Endothelial cell of umbilical vein (primary cell): Measurements from ENCODE around the gene TUT1. TPM values are rescaled to one million over a fixed set of nuclear protein-coding genes. Genes with fewer than 3 reads are reported as not detected.
A peak's percentile ranks its signal among the peaks of the same experiment; 100 is the strongest.

Source experiments
- BruUV-seq: library from RNA; stranded (reverse); fragments of 400-500 nt; replicated peaks from 2 replicates; lab custom pipeline; 2021; lab: Mats Ljungman, UMichigan
- CTCF ChIA-PET: fragments of 300-600, 350-600 bp; sonication (Branson Sonifier 250); formaldehyde crosslinking; loops from one replicate; lab custom pipeline; 2021; ENCODE audit warnings: antibody characterized with exemption, inconsistent platforms; lab: Charles Lee
- POLR2A ChIA-PET: fragments of 300-600, 350-600 bp; sonication (Branson Sonifier 250); formaldehyde crosslinking; loops from one replicate; lab custom pipeline; 2021; ENCODE audit warnings: antibody characterized with exemption, inconsistent platforms; lab: Charles Lee
- DNase-seq: peaks from one replicate; pipeline ENCODE4 v3.0.0-alpha.2; 2011; ENCODE audit warnings: low read depth, low spot score
- FAIRE-seq: peaks from 2 replicates; lab custom pipeline; 2011; peaks lifted over from hg19 to GRCh38; lab: Jason Lieb, UNC
- H2AFZ ChIP-seq: 2 replicates; pipeline ENCODE4 v1.6.0; 2012; ENCODE audit warnings: low read depth, low read length, control low read depth, inconsistent platforms
- H3K27ac ChIP-seq: 2 replicates; pipeline ENCODE4 v1.5.1; 2011; ENCODE audit warnings: low read depth, mild to moderate bottlenecking, control low read depth, low read length, moderate library complexity; ENCODE audit not compliant: insufficient read depth
- H3K27me3 ChIP-seq, 2 experiments: 2 replicates each; pipeline versions ENCODE4 v1.6.0 to v1.6.1; 2011; ENCODE audit warnings: low read length in 2 of 2, mixed read lengths in 1 of 2; ENCODE audit not compliant: control insufficient read depth in 2 of 2, insufficient read depth in 2 of 2
- H3K36me3 ChIP-seq, 2 experiments: 2 replicates in 1 of 2; 3 replicates in 1 of 2; pipeline ENCODE4 v1.5.1; 2011; ENCODE audit warnings: low read length in 2 of 2, mild to moderate bottlenecking in 1 of 2, moderate library complexity in 1 of 2; ENCODE audit not compliant: control insufficient read depth in 2 of 2, insufficient read depth in 2 of 2; ENCODE audit errors: extremely low read depth in 1 of 2
- H3K4me1 ChIP-seq: 3 replicates; pipeline ENCODE4 v1.5.1; 2011; ENCODE audit warnings: mild to moderate bottlenecking, low read length; ENCODE audit not compliant: control insufficient read depth, insufficient read depth; ENCODE audit errors: extremely low read depth
- H3K4me2 ChIP-seq: 2 replicates; pipeline ENCODE4 v1.6.1; 2011; ENCODE audit warnings: low read length, control low read depth, mixed read lengths; ENCODE audit not compliant: insufficient read depth
- H3K4me3 ChIP-seq, 3 experiments: fragments of 200-600 bp in 1 of 3; sonication (generic), shearing (Covaris generic) in 1 of 3; replicated peaks in 1 of 3; 2 replicates each; pipeline ENCODE4 v1.5.1; 2011 to 2016; ENCODE audit warnings: control low read depth in 3 of 3, low read length in 3 of 3, mild to moderate bottlenecking in 2 of 3, inconsistent platforms in 1 of 3, low read depth in 1 of 3, moderate library complexity in 1 of 3; ENCODE audit not compliant: insufficient read depth in 1 of 3
- H3K79me2 ChIP-seq: 2 replicates; pipeline ENCODE4 v1.6.0; 2012; ENCODE audit warnings: low read length, inconsistent platforms; ENCODE audit not compliant: control insufficient read depth, insufficient read depth
- H3K9ac ChIP-seq: replicated peaks from 2 replicates; pipeline ENCODE3; 2011; ENCODE audit warnings: low read length, control low read depth; ENCODE audit not compliant: insufficient read depth; ENCODE audit errors: extremely low read depth
- H3K9me1 ChIP-seq: replicated peaks from 3 replicates; pipeline ENCODE4 v1.6.0; 2011; ENCODE audit warnings: mild to moderate bottlenecking, low read length; ENCODE audit not compliant: control insufficient read depth, insufficient read depth; ENCODE audit errors: extremely low read depth
- H3K9me3 ChIP-seq: replicated peaks from 2 replicates; pipeline ENCODE4 v1.5.1; 2012; ENCODE audit warnings: low read length, inconsistent platforms; ENCODE audit not compliant: control insufficient read depth, insufficient read depth
- H4K20me1 ChIP-seq: replicated peaks from 2 replicates; pipeline ENCODE3; 2011; ENCODE audit warnings: mild to moderate bottlenecking, low read length; ENCODE audit not compliant: control insufficient read depth, insufficient read depth; ENCODE audit errors: extremely low read depth
- JUN ChIP-seq: IDR thresholded peaks from 2 replicates; pipeline ENCODE4 v1.6.1; 2011; ENCODE audit warnings: borderline replicate concordance, low read depth; ENCODE audit not compliant: insufficient read length, insufficient read depth
- POLR2A ChIP-seq: IDR thresholded peaks from 2 replicates; pipeline ENCODE4 v1.6.1; 2012; ENCODE audit warnings: low read depth, mild to moderate bottlenecking, control low read depth, low read length
- POLR2AphosphoS5 ChIP-seq: IDR thresholded peaks from 2 replicates; pipeline ENCODE4 v1.6.1; 2012; ENCODE audit warnings: low read depth, mild to moderate bottlenecking, control low read depth, low read length, moderate library complexity; ENCODE audit not compliant: insufficient read depth
- dilution Hi-C: fragments of 300-500 bp; cut with MboI; formaldehyde crosslinking; loops from one replicate; pipeline ENCODE4 v1.15.0; 2019; ENCODE audit warnings: low sequenced_read_pairs; ENCODE audit not compliant: extremely low pct_ligation_motif_present
- intact Hi-C: fragments of 100-400 bp; cut with micrococcal nuclease; formaldehyde crosslinking; loops from one replicate; pipeline ENCODE4 v1.10.0; 2022
- polyA plus RNA-seq, 4 experiments: library from polyadenylated mRNA; depleted of rRNA in 3 of 4; stranded (reverse) in 3 of 4; unstranded in 1 of 4; fragments of >200 nt; gene quantifications; 2 replicates each; pipeline versions ENCODE4 v1.2.1 to v1.2.3, GENCODE V29; 2011 to 2012; ENCODE audit warnings: missing spikeins in 1 of 4
- total RNA-seq: library from RNA; stranded (reverse); gene quantifications from 2 replicates; pipeline ENCODE4 v1.2.3, GENCODE V29; 2021

TUT1 gene
- total and polyA plus RNA-seq, 2 donors (not counting 3 experiments of a cell fraction or from before 2014, with no cell fraction given): 12.7 to 16.9 TPM

DNA sequence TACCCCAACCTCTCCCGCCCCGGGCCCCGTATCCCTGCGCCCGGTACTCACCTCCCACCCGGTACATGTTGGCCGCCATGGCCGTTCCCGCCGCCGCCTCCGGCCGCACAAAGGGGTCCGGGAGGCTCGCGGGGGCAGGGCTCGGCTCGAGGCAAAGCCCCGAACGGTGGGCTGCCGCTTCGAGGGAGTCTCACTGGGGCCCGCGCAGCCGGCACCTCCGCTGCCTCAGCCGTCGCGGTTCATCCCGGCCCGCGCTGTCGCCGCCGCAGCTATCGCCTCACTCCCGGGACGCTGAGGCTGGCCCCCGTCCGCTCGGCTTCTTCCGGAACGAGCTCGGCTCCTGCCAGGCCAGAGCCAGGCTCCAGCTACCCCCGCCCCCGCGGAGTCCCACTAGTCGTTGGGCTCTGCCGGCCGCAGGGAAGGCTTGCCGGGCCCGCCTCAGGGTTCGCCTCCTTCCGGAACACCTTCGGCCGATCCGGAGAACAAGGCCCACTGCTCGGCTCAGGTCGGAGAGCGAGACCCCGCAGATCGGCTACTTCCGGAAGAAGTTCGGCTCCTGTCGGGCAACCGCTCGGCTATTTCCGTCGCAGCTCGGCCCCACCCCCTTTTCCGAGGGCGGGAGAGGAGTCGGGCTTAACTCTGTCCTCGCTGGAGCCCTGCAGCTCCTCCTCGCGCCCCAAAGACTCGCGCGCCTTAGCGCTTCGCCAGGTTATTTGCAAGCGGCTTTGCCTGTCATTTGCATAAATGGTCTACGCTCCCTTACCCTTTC is 10.2 kb upstream of the TUT1 start, which contains the start of gene MTA2:
Gene MTA2, minus strand, starts transcription at position 494 of the 769 bp plus-strand sequence. Its CDS starts 415 bp downstream, at position 79.
- intact Hi-C loops (loop anchor here (1.0 to 2.0 kb wide), 2 partner anchors 11 to 105 kb away; partner anchors contain the start of genes BSCL2, EML3 and GNG3), dilution Hi-C loops (no loop called here)
- BruUV-seq: TSS peak; percentile 51
- H3K4me1 ChIP-seq: peaks cover 19% of the 10 kb centered on the region
- peaks cover 12 to 24% of the 10 kb centered on the region in 2 experiments for H3K36me3 ChIP-seq
- FAIRE-seq (peak; percentile 99), DNase-seq (peak; percentile 99)
- H3K9ac ChIP-seq: peak within 1 kb of the TSS; percentile 89
- no peaks in the 10 kb centered on the region for H3K9me1 ChIP-seq
- H3K27me3 ChIP-seq: no peaks in the 10 kb centered on the region
- peak; percentile 75 for TF ChIP-seq POLR2A
- TF ChIP-seq JUN: no peak
- TF ChIP-seq POLR2AphosphoS5: peak; percentile 89
- peak within 1 kb of the TSS; percentile 61 to 98 (median 92) for H3K4me3 ChIP-seq
- H3K4me2 ChIP-seq: peak within 1 kb of the TSS; percentile 89
- H3K27ac ChIP-seq: peak within 1 kb of the TSS; percentile 54
- POLR2A ChIA-PET: interaction anchor here (0.6 to 2.1 kb wide), 9 partner anchors 10 to 240 kb away, joined by 4 to 19 read pairs (median 5); partner anchors contain the start of genes B3GAT3, C11orf98, CSKMT and EEF1G
- H2AFZ ChIP-seq: peak within 1 kb of the TSS; percentile 30
- H4K20me1 ChIP-seq: no peaks in the 10 kb centered on the region
- H3K79me2 ChIP-seq: peaks cover 41% of the 10 kb centered on the region
- CTCF ChIA-PET: interaction anchor here (0.5 to 3.8 kb wide), 9 partner anchors 9 to 206 kb away, joined by 3 to 29 read pairs (median 6); partner anchors contain the start of genes B3GAT3, EEF1G, EML3 and GANAB
- no peaks in the 10 kb centered on the region for H3K9me3 ChIP-seq

DNA sequence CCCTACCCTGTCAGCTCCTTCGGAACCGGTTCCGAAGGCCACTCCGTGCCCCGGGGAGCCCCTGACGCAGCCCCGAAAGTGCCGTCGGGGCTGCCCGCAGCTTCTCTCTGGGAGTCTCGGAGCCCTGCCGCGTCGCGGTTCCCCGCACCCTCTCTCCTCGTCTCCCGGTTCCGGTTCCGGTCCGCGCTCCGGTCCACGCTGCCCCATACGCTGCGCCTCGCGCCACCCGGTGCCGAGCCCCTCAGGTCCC is 9.7 kb upstream of the TUT1 start:
- peaks cover 45% of the 10 kb centered on the region for H3K79me2 ChIP-seq
- no peak for DNase-seq
- intact Hi-C loops: loop anchor here (1.0 to 2.0 kb wide), 2 partner anchors 11 to 106 kb away; partner anchors contain the start of genes BSCL2, EML3 and GNG3

More for the DNA sequence above, 9.7 kb upstream of the TUT1 start:
- Histone ChIP-seq H3K9me1 (no peaks in the 10 kb centered on the region), H3K27ac (peak overlapping the region; percentile 54), H3K4me2 (no peak overlapping the region), H3K27me3 (no peaks in the 10 kb centered on the region), H2AFZ (no peak overlapping the region), H3K9me3 (no peaks in the 10 kb centered on the region), H3K4me3 (peak overlapping the region; percentile 61 to 98 (median 92)), H3K4me1 (peaks cover 19% of the 10 kb centered on the region), H4K20me1 (no peaks in the 10 kb centered on the region), H3K9ac (peak overlapping the region; percentile 89), H3K36me3 (peaks cover 16 to 28% of the 10 kb centered on the region in 2 experiments)
- FAIRE-seq: no peak
- TF ChIP-seq POLR2A (peak; percentile 52), POLR2AphosphoS5 (no peak)
- no TSS peak for BruUV-seq
- CTCF ChIA-PET: interaction anchor here (1.0 to 3.8 kb wide), 5 partner anchors 9 to 206 kb away, joined by 3 to 29 read pairs (median 13); partner anchors contain the start of genes B3GAT3, EML3 and TUT1
- POLR2A ChIA-PET: interaction anchor here (1.0 to 2.1 kb wide), 5 partner anchors 10 to 240 kb away, joined by 5 to 19 read pairs (median 5); partner anchors contain the start of genes C11orf98, CSKMT, EEF1G and TUT1
- dilution Hi-C loops: no loop called here
